ENCODE data around the gene TNS3.
A peak's percentile ranks its signal among the peaks of the same experiment; 100 is the strongest.

Gene TNS3

GRCh38 chr7:47366960-47367359 lies 215.0 kb downstream of the TNS3 start:
- no peak for DNase-seq (ENCODE audit: low spot score)

GRCh38 chr7:47366211-47366610 lies 215.7 kb downstream of the TNS3 start:
- DNase-seq (ENCODE audit: low spot score) = no peak

GRCh38 chr7:47362984-47363383 lies 218.9 kb downstream of the TNS3 start:
- no peak for DNase-seq (ENCODE audit: low spot score)

GRCh38 chr7:47361746-47362215 lies 220.1 kb downstream of the TNS3 start:
- DNase-seq (ENCODE audit: low spot score) = peak; percentile 56

- peak; percentile 28 for DNase-seq (ENCODE audit: low spot score)
Observed at GRCh38 chr7:47361236-47361635, 220.7 kb downstream of the TNS3 start.

- DNase-seq (ENCODE audit: low spot score) = no peak
Observed at GRCh38 chr7:47360301-47360900, 221.5 kb downstream of the TNS3 start.

- no peak for DNase-seq (ENCODE audit: low spot score)
Observed at GRCh38 chr7:47358944-47359588, 222.8 kb downstream of the TNS3 start.

- no peak for DNase-seq (ENCODE audit: low spot score)
Observed at GRCh38 chr7:47358357-47358756, 223.6 kb downstream of the TNS3 start.

GRCh38 chr7:47357863-47358262 lies 224.0 kb downstream of the TNS3 start:
- no peak for DNase-seq (ENCODE audit: low spot score)

- DNase-seq (ENCODE audit: low spot score) = no peak
Observed at GRCh38 chr7:47357361-47357760, 224.6 kb downstream of the TNS3 start.

GRCh38 chr7:47356261-47356660 lies 225.7 kb downstream of the TNS3 start:
- DNase-seq (ENCODE audit: low spot score) = no peak

GRCh38 chr7:47355684-47356083 lies 226.2 kb downstream of the TNS3 start:
- no peak for DNase-seq (ENCODE audit: low spot score)

- no peak for DNase-seq (ENCODE audit: low spot score)
Observed at GRCh38 chr7:47354831-47355541, 226.9 kb downstream of the TNS3 start.

GRCh38 chr7:47354071-47354470 lies 227.8 kb downstream of the TNS3 start:
- DNase-seq (ENCODE audit: low spot score) = no peak

GRCh38 chr7:47352394-47352968 lies 229.4 kb downstream of the TNS3 start:
- no peak for DNase-seq (ENCODE audit: low spot score)

- no peak for DNase-seq (ENCODE audit: low spot score)
Observed at GRCh38 chr7:47351233-47352154, 230.4 kb downstream of the TNS3 start.

GRCh38 chr7:47350425-47350824 lies 231.5 kb downstream of the TNS3 start:
- no peak for DNase-seq (ENCODE audit: low spot score)

GRCh38 chr7:47349401-47349800 lies 232.5 kb downstream of the TNS3 start:
- no peak for DNase-seq (ENCODE audit: low spot score)

- no peak for DNase-seq (ENCODE audit: low spot score)
Observed at GRCh38 chr7:47347816-47348385, 234.0 kb downstream of the TNS3 start.

- DNase-seq (ENCODE audit: low spot score) = no peak
Observed at GRCh38 chr7:47347346-47347745, 234.6 kb downstream of the TNS3 start.

GRCh38 chr7:47346377-47346914 lies 235.5 kb downstream of the TNS3 start:
- DNase-seq (ENCODE audit: low spot score) = no peak
